CD8-positive, alpha-beta memory T cell (primary cell): Measurements from ENCODE around the gene KIF3A. TPM values are rescaled to one million over a fixed set of nuclear protein-coding genes. Genes with fewer than 3 reads are reported as not detected.
A peak's percentile ranks its signal among the peaks of the same experiment; 100 is the strongest.

Experiments
- CTCF ChIA-PET: fragments of 350-600 bp; sonication (Branson Sonifier 250); formaldehyde crosslinking; loops from one replicate; lab custom pipeline; 2021; ENCODE audit warnings: antibody characterized with exemption; lab: Charles Lee
- POLR2A ChIA-PET: fragments of 350-600 bp; sonication (Branson Sonifier 250); formaldehyde crosslinking; loops from one replicate; lab custom pipeline; 2021; ENCODE audit warnings: antibody characterized with exemption; lab: Charles Lee
- DNase-seq, 5 donors: peaks; one replicate each; pipeline versions ENCODE4 v3.0.0 to v3.0.0-alpha.2; 2020 to 2022; ENCODE audit warnings: mixed read lengths in 1 of 5
- H3K27ac ChIP-seq: one replicate; pipeline ENCODE4 v1.7.0; 2013; ENCODE audit warnings: low read depth, mild to moderate bottlenecking, low read length, moderate library complexity
- H3K27me3 ChIP-seq: 2 replicates; pipeline ENCODE4 v1.7.0; 2013; ENCODE audit warnings: low read length, mild to moderate bottlenecking; ENCODE audit not compliant: insufficient read depth, poor library complexity, severe bottlenecking
- H3K36me3 ChIP-seq: 2 replicates; pipeline ENCODE4 v1.7.0; 2013; ENCODE audit warnings: mild to moderate bottlenecking, low read length, moderate library complexity; ENCODE audit not compliant: insufficient read depth
- H3K4me1 ChIP-seq: 2 replicates; pipeline ENCODE4 v1.7.0; 2013; ENCODE audit warnings: mild to moderate bottlenecking, low read length, moderate library complexity; ENCODE audit not compliant: insufficient read depth
- H3K4me3 ChIP-seq: 2 replicates; pipeline ENCODE4 v1.7.0; 2013; ENCODE audit warnings: mild to moderate bottlenecking, low read length
- H3K9me3 ChIP-seq: 2 replicates; pipeline ENCODE4 v1.7.0; 2013; ENCODE audit warnings: mild to moderate bottlenecking, low read length
- H3K27ac Mint-ChIP-seq, 8 donors: one replicate each; pipeline ENCODE4 v1.8.0; 2020 to 2021; ENCODE audit warnings: mixed read lengths in 8 of 8, mild to moderate bottlenecking in 6 of 8, inconsistent platforms in 3 of 8, moderate library complexity in 3 of 8
- H3K27me3 Mint-ChIP-seq, 2 donors: one replicate each; pipeline ENCODE4 v1.8.0; 2020 to 2021; ENCODE audit warnings: mixed read lengths in 2 of 2, mild to moderate bottlenecking in 1 of 2, moderate library complexity in 1 of 2
- H3K36me3 Mint-ChIP-seq, 3 donors: one replicate each; pipeline ENCODE4 v1.8.0; 2020 to 2021; ENCODE audit warnings: mixed read lengths in 3 of 3, inconsistent platforms in 1 of 3, mild to moderate bottlenecking in 1 of 3
- H3K4me1 Mint-ChIP-seq, 3 donors: one replicate each; pipeline ENCODE4 v1.8.0; 2020 to 2021; ENCODE audit warnings: mixed read lengths in 3 of 3, inconsistent platforms in 1 of 3, mild to moderate bottlenecking in 1 of 3
- H3K4me3 Mint-ChIP-seq, 7 donors: one replicate each; pipeline ENCODE4 v1.8.0; 2020 to 2021; ENCODE audit warnings: mixed read lengths in 7 of 7, mild to moderate bottlenecking in 6 of 7, moderate library complexity in 4 of 7, inconsistent platforms in 2 of 7
- H3K9me3 Mint-ChIP-seq, 5 donors: one replicate each; pipeline ENCODE4 v1.8.0; 2020 to 2022; ENCODE audit warnings: mixed read lengths in 5 of 5, mild to moderate bottlenecking in 3 of 5, moderate library complexity in 2 of 5, inconsistent platforms in 1 of 5
- polyA plus RNA-seq: library from polyadenylated mRNA; unstranded; fragments of 300-500 nt; fragmentation: Illumina TruSeq; gene quantifications from one replicate; pipeline ENCODE4 v1.2.3, GENCODE V29; 2021
- total RNA-seq, 2 experiments: library from RNA; stranded (reverse); gene quantifications; one replicate each; pipeline ENCODE4 v1.2.3, GENCODE V29; 2021

KIF3A gene
- total and polyA plus RNA-seq, 3 experiments from 2014 or later: 15.9 to 23.3 (median 21.1) TPM

DNA sequence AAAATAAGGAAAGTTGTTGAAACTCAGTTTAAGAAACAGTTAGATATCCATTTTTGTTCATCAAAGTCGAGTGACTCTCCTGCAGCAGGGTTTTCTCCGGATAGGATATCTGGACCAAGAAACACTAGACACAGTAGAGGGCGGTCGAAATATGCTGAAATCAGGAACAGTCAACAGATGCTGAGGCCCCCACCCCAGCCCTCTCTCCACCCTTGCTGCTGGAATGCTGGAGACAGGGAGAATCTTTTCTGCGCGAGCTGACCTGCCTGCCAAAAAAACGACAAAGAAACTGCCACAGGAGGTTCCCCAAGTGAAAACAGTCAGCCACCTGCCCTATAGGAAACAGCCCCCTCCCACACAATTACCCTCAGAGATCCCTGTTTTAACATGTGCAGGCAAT is 83.6 kb downstream of the KIF3A start:
- H3K36me3 ChIP-seq: no peaks in the 10 kb centered on the region
- peaks cover 21% of the 10 kb centered on the region for H3K27me3 ChIP-seq
- H3K9me3 Mint-ChIP-seq: peaks cover 4 to 10% (median 8%) of the 10 kb centered on the region in 5 donors
- no peak overlapping the region for H3K27ac ChIP-seq
- H3K4me3 Mint-ChIP-seq: no peak overlapping the region
- peaks cover 6 to 19% (median 13%) of the 10 kb centered on the region in 3 donors for H3K4me1 Mint-ChIP-seq
- peaks cover 20 to 40% of the 10 kb centered on the region in 2 donors for H3K27me3 Mint-ChIP-seq
- H3K9me3 ChIP-seq: no peaks in the 10 kb centered on the region
- peaks cover 9% of the 10 kb centered on the region for H3K4me1 ChIP-seq
- CTCF ChIA-PET: no interaction called here
- H3K36me3 Mint-ChIP-seq: peaks cover 0 to 5% (median 0%) of the 10 kb centered on the region in 3 donors
- no peak overlapping the region for H3K4me3 ChIP-seq
- no peak for DNase-seq
- no peak overlapping the region for H3K27ac Mint-ChIP-seq
- POLR2A ChIA-PET: no interaction called here

DNA sequence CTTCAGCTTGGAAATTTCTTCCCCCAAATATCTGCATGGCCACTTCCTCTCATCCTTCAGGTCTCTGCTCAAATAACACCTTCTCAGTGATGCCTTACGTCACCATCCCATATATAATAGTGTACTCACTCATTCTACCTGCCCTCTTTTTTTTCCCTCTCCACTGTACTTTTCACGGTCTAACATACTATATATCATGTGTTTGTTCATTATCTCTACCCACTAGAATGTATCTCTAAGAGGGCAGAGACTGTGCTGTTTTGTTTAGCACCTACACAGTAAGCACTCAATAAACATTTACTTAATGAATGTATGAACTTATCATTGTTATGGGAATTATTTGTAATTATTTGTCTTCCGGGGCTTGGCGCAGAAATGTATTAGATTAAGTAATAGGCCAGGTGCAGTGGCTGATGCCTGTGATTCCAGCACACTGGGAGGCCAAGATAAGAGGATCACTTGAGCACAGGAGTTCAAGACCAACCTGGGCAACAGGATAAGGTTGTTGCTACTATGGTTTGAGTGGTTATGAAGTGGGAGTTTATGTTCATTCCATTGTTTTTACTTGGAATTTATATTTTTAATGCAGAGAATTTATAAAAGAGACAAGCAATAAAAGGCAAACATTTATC is 85.4 kb downstream of the KIF3A start:
- H3K27ac Mint-ChIP-seq: no peak overlapping the region
- DNase-seq: no peak

DNA sequence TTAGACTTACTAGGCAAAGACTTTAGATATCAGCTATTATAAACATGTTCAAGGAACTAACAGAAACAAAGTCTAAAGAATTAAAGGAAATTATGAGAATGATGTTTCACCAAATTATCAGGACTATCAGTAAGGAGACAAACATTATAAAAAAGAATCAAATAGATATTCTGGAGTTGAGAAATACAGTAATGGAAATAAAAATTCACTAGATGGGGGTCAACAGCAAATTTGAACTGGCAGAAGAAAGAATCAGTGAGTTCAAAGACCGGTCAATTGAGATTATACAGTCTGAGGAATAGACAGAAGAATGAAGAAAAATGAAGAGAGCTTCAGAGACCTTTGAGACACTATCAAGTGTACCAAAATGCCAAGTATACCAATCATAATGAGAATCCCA is 89.0 kb downstream of the KIF3A start:
- no peak overlapping the region for H3K27ac Mint-ChIP-seq
- peaks cover 2 to 15% (median 8%) of the 10 kb centered on the region in 3 donors for H3K36me3 Mint-ChIP-seq
- H3K4me1 Mint-ChIP-seq: no peaks in the 10 kb centered on the region
- DNase-seq: no peak
- H3K36me3 ChIP-seq: no peaks in the 10 kb centered on the region
- H3K9me3 Mint-ChIP-seq: peaks cover 11 to 23% (median 19%) of the 10 kb centered on the region in 5 donors
- H3K27me3 ChIP-seq: no peaks in the 10 kb centered on the region
- POLR2A ChIA-PET: no interaction called here
- no peak overlapping the region for H3K4me3 ChIP-seq
- no peaks in the 10 kb centered on the region for H3K4me1 ChIP-seq
- peaks cover 4% of the 10 kb centered on the region for H3K9me3 ChIP-seq
- H3K4me3 Mint-ChIP-seq: no peak overlapping the region
- H3K27me3 Mint-ChIP-seq: peaks cover 2 to 6% of the 10 kb centered on the region in 2 donors
- CTCF ChIA-PET: no interaction called here
- H3K27ac ChIP-seq: no peak overlapping the region

More for the DNA sequence above, 85.4 kb downstream of the KIF3A start:
- peaks cover 6% of the 10 kb centered on the region for H3K4me1 ChIP-seq
- peaks cover 13% of the 10 kb centered on the region for H3K27me3 ChIP-seq
- Mint-ChIP-seq H3K4me1 (peaks cover 6 to 10% (median 6%) of the 10 kb centered on the region in 3 donors), H3K36me3 (peaks cover 0 to 15% (median 3%) of the 10 kb centered on the region in 3 donors), H3K27me3 (peaks cover 16 to 25% of the 10 kb centered on the region in 2 donors), H3K4me3 (no peak overlapping the region), H3K9me3 (peaks cover 13 to 25% (median 19%) of the 10 kb centered on the region in 5 donors)
- no peak overlapping the region for H3K27ac ChIP-seq
- ChIA-PET CTCF (no interaction called here), POLR2A (no interaction called here)
- peaks cover 4% of the 10 kb centered on the region for H3K9me3 ChIP-seq
- H3K4me3 ChIP-seq: no peak overlapping the region
- no peaks in the 10 kb centered on the region for H3K36me3 ChIP-seq

DNA sequence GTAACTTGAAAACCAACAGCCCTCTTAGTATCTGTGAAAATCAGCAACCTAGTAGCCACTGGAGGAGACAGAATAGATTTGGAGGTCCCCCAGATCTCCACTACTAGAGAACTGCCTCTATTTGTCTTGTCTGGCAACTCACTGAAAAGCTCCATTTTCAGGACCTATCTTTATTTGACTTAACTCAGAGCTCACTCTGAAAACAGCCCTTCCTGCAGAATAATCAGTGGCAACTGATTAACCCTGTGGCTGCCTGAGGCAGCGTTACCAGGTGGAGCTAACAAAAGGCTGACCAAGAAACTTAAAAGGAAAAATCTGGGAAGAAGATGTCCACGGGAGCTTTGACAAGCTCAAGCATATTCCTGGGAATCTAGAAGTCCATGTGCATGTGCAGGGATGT is 89.9 kb downstream of the KIF3A start:
- Mint-ChIP-seq H3K27ac (no peak overlapping the region), H3K9me3 (peaks cover 11 to 23% (median 19%) of the 10 kb centered on the region in 5 donors), H3K4me3 (no peak overlapping the region), H3K27me3 (peaks cover 2 to 4% of the 10 kb centered on the region in 2 donors), H3K36me3 (peaks cover 11 to 22% (median 15%) of the 10 kb centered on the region in 3 donors), H3K4me1 (no peaks in the 10 kb centered on the region)
- DNase-seq: no peak
- no peaks in the 10 kb centered on the region for H3K4me1 ChIP-seq
- POLR2A ChIA-PET: no interaction called here
- H3K4me3 ChIP-seq: no peak overlapping the region
- no peaks in the 10 kb centered on the region for H3K27me3 ChIP-seq
- H3K36me3 ChIP-seq: no peaks in the 10 kb centered on the region
- peaks cover 4% of the 10 kb centered on the region for H3K9me3 ChIP-seq
- H3K27ac ChIP-seq: no peak overlapping the region
- CTCF ChIA-PET: interaction anchor here (1.1 kb wide), 1 partner anchor 172 kb away, joined by 3 read pairs; no protein-coding TSS in a partner anchor

DNA sequence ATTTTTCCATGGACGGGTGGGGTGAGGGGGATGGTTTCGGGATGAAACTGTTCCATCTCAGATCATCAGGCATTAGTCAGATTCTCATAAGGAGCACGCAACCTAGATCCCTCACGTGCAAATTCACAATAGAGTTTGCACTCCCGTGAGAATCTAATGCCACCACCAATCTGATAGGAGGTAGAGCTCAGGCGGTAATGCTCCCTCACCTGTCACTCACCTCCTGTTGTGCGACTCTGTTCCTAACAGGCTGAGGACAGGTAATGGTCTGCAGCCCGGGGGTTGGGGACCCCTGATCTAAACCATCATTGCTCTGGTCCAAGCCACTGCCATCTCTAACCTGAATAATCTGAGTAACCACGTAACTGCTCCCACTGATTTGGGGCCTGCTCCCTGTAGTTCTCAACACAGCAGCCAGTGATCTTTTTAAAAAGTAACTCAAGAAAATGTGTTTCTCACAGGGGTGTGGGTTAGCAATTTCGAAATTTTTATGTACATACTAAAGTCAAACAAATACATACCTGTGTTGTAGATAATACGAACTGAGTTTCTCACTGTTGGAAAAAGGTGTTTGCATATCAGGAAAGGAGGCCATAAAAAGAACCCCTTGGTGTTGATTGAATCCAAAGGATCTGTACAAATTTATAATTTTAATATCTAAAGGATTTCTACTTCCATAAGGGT is 90.6 kb downstream of the KIF3A start:
- Histone ChIP-seq H3K27ac (no peak overlapping the region), H3K27me3 (no peaks in the 10 kb centered on the region), H3K4me1 (no peaks in the 10 kb centered on the region), H3K9me3 (peaks cover 4% of the 10 kb centered on the region), H3K36me3 (no peaks in the 10 kb centered on the region), H3K4me3 (no peak overlapping the region)
- Mint-ChIP-seq H3K9me3 (peaks cover 11 to 23% (median 19%) of the 10 kb centered on the region in 5 donors), H3K4me3 (no peak overlapping the region), H3K27ac (no peak overlapping the region), H3K36me3 (peaks cover 15 to 22% (median 18%) of the 10 kb centered on the region in 3 donors), H3K27me3 (peaks cover 0 to 2% of the 10 kb centered on the region in 2 donors), H3K4me1 (no peaks in the 10 kb centered on the region)
- ChIA-PET POLR2A (no interaction called here), CTCF (interaction anchor here (1.1 kb wide), 1 partner anchor 173 kb away, joined by 3 read pairs; no protein-coding TSS in a partner anchor)
- no peak for DNase-seq

DNA sequence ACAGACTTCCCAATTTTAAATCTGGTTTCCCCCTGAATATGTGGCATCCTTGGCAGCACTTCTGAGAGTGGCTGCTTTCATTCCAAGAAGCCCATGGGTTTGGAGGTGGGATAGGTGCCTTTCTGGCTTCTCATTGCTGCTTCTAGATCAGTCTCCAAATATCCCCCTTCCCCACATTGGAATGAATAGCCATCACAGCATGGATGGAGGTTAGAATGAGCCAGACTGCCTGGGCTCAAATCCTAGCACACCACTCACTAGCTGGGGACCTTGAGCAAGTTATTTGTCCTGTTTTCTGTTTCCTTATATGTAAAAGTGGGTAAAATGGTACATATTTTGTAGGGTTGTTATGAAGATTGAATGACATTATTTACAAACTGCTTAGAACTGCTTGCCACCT is 93.2 kb downstream of the KIF3A start:
- peaks cover 4% of the 10 kb centered on the region for H3K9me3 ChIP-seq
- no peak overlapping the region for H3K4me3 Mint-ChIP-seq
- no peak for DNase-seq
- no peaks in the 10 kb centered on the region for H3K27me3 Mint-ChIP-seq
- H3K4me1 ChIP-seq: no peaks in the 10 kb centered on the region
- H3K27ac ChIP-seq: no peak overlapping the region
- H3K9me3 Mint-ChIP-seq: peaks cover 11 to 19% (median 13%) of the 10 kb centered on the region in 5 donors
- no peak overlapping the region for H3K4me3 ChIP-seq
- no peaks in the 10 kb centered on the region for H3K27me3 ChIP-seq
- ChIA-PET POLR2A (no interaction called here), CTCF (no interaction called here)
- H3K36me3 Mint-ChIP-seq: peaks cover 18 to 42% (median 18%) of the 10 kb centered on the region in 3 donors
- H3K4me1 Mint-ChIP-seq: no peaks in the 10 kb centered on the region
- peak overlapping the region in 3 of 8 donors; percentile 12 to 58 (median 46) for H3K27ac Mint-ChIP-seq
- peaks cover 17% of the 10 kb centered on the region for H3K36me3 ChIP-seq

Other genes starting within 250 kb of the KIF3A start
- gene IRF1, start 246.8 kb downstream of the KIF3A start, total RNA-seq: 100 to 1,000 TPM; 115 to 121 TPM
- 204 TPM for gene IRF1, start 246.8 kb downstream of the KIF3A start, polyA plus RNA-seq
- gene IL5, start 194.0 kb downstream of the KIF3A start, total RNA-seq: 10 to 100 TPM; 83.0 to 84.3 TPM
- not detected for gene IL5, start 194.0 kb downstream of the KIF3A start, polyA plus RNA-seq
- 10 to 100 TPM; 45.2 to 48.3 TPM for gene RAD50, start 180.6 kb downstream of the KIF3A start, total RNA-seq
- gene RAD50, start 180.6 kb downstream of the KIF3A start, polyA plus RNA-seq: 34.6 TPM
- gene IL13, start 79.4 kb downstream of the KIF3A start, total RNA-seq: 10 to 100 TPM; 65.3 to 69.0 TPM
- not detected for gene IL13, start 79.4 kb downstream of the KIF3A start, polyA plus RNA-seq
- gene IL4, start 63.6 kb downstream of the KIF3A start, total RNA-seq: 1 to 10 TPM; 6.4 to 6.8 TPM
- gene IL4, start 63.6 kb downstream of the KIF3A start, polyA plus RNA-seq: not detected
- 1 to 10 TPM; 8.8 to 9.1 TPM for gene CCNI2, start 9.9 kb upstream of the KIF3A start, total RNA-seq
- gene CCNI2, start 9.9 kb upstream of the KIF3A start, polyA plus RNA-seq: 3.4 TPM
- gene SEPTIN8, start 39.7 kb upstream of the KIF3A start, total RNA-seq: 10 to 100 TPM; 34.5 to 38.1 TPM
- gene SEPTIN8, start 39.7 kb upstream of the KIF3A start, polyA plus RNA-seq: 2.8 TPM
- under 1 TPM in 1 of 2 experiments, not detected in 1; 0.07 TPM for gene SOWAHA, start 75.8 kb upstream of the KIF3A start, total RNA-seq
- gene SOWAHA, start 75.8 kb upstream of the KIF3A start, polyA plus RNA-seq: not detected
- 1 to 10 TPM; 1.6 to 2.0 TPM for gene SHROOM1, start 93.1 kb upstream of the KIF3A start, total RNA-seq
- gene SHROOM1, start 93.1 kb upstream of the KIF3A start, polyA plus RNA-seq: not detected
- gene GDF9, start 128.9 kb upstream of the KIF3A start, total RNA-seq: under 1 TPM; 0.29 to 0.68 TPM
- not detected for gene GDF9, start 128.9 kb upstream of the KIF3A start, polyA plus RNA-seq
- gene UQCRQ, start 129.1 kb upstream of the KIF3A start, total RNA-seq: 100 to 1,000 TPM; 595 to 615 TPM
- 663 TPM for gene UQCRQ, start 129.1 kb upstream of the KIF3A start, polyA plus RNA-seq
- 1 to 10 TPM; 2.7 to 3.6 TPM for gene LEAP2, start 136.1 kb upstream of the KIF3A start, total RNA-seq
- gene LEAP2, start 136.1 kb upstream of the KIF3A start, polyA plus RNA-seq: 0.93 TPM
- 10 to 100 TPM; 26.3 to 28.8 TPM for gene AFF4, start 226.1 kb upstream of the KIF3A start, total RNA-seq
- 17.5 TPM for gene AFF4, start 226.1 kb upstream of the KIF3A start, polyA plus RNA-seq